GM21390 (cell line): Measurements from ENCODE around the gene LRRC8C.

Source experiments
- ATAC-seq: cut with Tn5 transposase; IDR thresholded peaks from one replicate; pipeline ENCODE4 v1.9.1; 2021; ENCODE audit not compliant: unreplicated experiment

The LRRC8C gene

GRCh38 chr1:89670163-89670562, 37.2 kb downstream of the LRRC8C start:
- peak; percentile 97 for ATAC-seq

DNA sequence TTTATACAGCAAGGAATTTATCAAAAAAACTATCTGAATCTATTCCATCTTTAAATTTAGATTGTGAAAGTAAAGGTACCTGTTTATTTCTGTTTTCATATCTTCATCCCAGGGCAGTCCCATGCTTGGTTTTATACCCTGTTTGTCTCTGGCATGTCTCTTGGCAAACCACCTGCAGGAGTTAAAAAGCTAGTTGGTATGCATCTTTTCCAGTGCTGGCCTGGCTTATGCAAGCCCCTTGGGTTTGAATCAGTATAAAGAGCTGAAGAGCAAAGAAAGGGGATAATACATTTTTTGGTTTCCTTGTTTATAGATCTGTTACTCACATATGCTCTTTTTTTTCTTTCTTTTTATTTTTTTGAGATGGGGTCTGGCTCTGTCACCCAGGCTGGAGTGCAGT, 37.8 kb downstream of the LRRC8C start:
- ATAC-seq = no peak

GRCh38 chr1:89671775-89672488, 39.0 kb downstream of the LRRC8C start:
- ATAC-seq = no peak

- no peak for ATAC-seq
Observed at GRCh38 chr1:89672489-89673183, 39.7 kb downstream of the LRRC8C start.

DNA sequence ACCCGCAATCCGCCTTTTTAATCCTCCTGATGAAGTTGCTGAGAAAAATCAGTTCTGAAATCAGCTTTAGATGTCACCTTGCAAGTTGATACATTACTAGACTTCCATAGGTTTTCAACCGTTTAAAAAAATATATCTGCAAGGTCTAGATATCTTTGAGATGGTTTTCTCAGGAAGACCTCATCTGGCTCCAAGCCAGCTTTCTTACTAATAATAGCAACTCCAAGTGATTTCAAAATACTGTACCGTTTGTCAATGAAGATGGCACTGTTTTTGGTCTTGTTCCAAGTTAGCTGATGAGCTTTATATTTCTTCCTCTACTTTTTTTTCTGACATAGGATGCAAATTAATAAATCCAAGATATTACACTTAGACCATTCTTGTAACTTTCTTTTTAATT, 40.3 kb downstream of the LRRC8C start:
- no peak for ATAC-seq

DNA sequence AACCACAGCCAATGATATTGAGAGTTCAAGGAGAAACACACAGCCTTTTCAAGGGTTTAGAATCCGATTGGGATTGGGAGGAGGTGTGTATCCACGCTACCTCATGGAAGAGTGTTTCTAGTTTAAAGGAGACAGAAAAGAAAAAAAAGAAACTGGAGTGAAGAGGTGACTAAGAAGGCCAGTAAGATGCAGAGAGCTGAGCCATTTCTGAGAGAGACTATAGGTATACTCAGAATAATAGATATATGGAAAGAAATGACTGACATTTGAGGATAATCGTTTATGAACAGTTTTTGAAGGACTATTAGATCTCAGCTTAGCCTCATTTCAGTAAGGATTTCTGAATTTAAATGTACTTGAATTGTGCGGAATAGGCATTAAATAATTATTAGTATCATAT, 42.8 kb downstream of the LRRC8C start:
- ATAC-seq = no peak

GRCh38 chr1:89681045-89681729, 48.3 kb downstream of the LRRC8C start:
- ATAC-seq = no peak

- no peak for ATAC-seq
Observed at GRCh38 chr1:89682611-89683010, 49.7 kb downstream of the LRRC8C start.

- no peak for ATAC-seq
Observed at GRCh38 chr1:89685461-89685860, 52.5 kb downstream of the LRRC8C start.

DNA sequence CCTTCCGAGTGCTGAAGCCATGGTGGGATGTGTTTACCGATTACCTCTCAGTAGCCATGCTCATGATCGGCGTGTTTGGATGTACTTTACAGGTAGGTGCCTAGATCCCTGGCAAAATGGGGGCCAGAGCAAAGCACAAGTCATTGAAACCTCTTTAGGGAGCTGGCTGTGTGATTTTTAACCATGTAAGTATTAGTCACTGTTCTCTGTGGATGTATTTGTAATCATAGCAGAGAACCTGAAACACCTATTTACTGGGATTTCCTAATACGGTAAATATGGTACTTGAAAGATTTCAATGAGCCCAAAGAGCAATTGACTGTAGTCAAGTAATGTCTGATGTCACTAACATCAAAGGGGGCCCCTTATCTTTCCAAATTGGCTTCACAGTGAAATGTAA, 53.6 kb downstream of the LRRC8C start:
- no peak for ATAC-seq

- no peak for ATAC-seq
Observed at GRCh38 chr1:89687254-89687653, 54.3 kb downstream of the LRRC8C start.

- ATAC-seq = no peak
Observed at GRCh38 chr1:89688607-89689006, 55.7 kb downstream of the LRRC8C start.

DNA sequence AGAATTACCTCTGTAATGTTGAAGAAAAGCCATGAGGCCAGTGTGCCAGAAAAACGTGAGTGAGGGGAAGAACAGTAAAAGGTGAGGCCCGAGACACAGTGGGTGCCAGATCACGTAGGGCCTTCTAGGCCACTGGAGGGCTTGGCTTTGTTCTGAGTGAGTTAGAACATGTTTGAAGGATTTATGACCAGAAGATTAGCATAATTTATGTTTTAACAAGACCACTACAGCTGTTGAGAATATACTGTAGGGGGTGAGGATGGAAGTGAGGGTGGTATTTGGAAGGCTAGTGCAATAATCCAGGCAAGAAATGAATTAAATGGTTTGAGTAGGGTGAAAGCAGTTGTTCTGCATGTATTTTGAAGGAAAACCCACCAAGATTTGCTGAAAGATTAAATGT, 56.3 kb downstream of the LRRC8C start:
- ATAC-seq = no peak

GRCh38 chr1:89690595-89690994, 57.7 kb downstream of the LRRC8C start:
- ATAC-seq = no peak

DNA sequence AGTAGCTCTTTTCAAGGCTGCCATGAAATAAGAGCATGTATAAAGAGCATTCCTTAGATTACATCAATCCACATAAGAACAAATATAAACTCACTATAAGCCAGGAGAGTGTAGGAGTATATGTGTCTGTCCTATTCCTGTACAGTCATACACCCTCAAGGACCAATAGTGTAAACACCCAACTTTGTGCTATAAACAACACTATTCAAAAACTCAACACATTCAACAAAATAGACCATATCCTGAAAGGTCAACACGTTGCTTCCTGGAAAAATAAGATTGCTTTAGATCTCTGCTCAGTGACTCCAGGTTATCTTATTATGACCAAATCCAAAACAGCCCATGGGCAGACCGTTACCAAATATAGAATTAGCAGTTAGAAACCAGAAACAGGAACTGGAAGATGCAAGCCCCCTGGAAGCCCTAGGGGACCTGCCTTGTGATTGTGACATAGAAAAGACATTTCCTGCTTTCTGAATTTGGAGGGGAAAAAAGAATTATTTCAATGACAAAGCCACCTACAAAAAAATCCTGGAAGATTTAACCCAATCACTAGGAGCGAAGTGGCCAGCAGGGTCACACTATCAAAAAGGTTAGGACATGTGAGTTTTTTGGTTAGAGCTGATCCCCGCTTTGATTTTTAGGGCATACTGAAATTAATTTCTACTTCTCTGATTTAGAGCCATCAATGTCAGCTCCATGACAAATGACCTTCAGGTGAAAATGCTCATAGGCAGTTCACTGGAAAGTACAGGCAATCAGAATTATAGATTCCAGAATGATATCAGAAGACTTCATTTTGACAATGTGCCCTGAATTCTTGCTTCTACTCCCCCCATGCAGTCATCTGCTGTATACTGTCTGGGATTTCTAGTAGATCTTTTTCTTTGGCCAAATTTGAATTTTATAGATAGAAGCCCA, 59.9 kb downstream of the LRRC8C start:
- peak; percentile 60 for ATAC-seq

DNA sequence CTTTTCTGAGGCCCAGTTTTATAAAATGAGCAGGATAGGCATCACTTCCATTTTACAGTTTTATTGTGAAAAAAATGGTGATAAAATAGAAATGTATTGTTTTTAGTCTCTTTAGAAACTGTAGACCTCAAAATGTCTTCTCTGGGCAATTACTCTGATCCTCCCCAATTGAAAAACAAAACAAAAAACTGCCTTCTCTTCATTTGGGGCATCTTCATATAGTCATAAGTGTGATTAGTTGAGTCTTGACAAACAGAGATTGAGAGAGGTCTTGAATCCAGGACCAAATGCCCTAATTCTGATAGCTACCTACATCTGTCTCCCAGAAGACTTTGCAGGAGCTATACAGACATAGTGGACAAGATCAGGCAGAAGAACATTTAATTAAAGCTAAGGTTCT, 62.9 kb downstream of the LRRC8C start:
- ATAC-seq = no peak

DNA sequence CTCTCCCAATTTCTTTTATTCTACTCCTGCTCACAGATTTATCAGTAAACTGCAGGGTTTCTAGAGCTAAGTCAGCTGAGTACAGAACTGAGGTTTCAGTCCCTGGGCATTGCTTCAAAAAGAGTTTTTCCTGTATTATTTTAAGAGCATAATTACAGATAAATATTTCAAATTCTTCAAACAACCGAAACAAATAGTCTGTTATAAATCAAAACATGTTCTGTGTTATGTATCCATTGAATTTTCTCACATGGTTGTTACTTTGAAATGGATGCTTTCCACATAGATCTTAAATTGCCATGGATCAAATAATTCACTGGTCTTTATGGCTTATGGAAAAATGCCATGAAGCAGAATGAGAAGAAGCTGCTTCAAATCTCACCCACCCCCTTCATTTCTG, 64.5 kb downstream of the LRRC8C start:
- ATAC-seq = no peak

GRCh38 chr1:89698020-89698560, 65.2 kb downstream of the LRRC8C start:
- no peak for ATAC-seq

- ATAC-seq = no peak
Observed at GRCh38 chr1:89698624-89699023, 65.7 kb downstream of the LRRC8C start.

DNA sequence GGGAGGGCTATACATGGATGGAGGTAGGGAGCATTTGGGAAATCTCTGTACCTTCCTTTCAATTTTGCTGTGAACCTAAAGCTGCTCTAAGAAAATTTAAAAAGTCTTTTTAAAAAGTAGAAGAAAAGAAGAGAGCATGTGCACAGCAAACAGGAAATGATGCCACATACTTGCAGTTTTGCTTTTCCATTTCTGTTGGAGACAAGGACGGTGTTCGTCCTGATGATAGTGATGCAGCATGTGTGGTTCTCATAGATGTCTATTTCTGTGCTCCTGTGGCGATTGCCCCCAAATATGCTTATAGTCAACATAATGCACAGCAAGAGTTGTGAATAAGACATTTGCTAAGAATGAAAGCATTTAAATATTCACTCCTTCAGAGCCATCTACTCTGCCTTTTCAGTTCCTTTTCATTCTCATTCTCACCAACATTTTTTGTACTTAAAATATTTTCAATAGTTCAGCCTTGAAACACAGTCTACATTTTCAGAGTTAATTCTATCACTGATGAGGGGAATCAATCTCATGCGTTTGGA, 66.6 kb downstream of the LRRC8C start:
- no peak for ATAC-seq
